Measurements from ENCODE around the gene CCL23.

Gene CCL23

DNA sequence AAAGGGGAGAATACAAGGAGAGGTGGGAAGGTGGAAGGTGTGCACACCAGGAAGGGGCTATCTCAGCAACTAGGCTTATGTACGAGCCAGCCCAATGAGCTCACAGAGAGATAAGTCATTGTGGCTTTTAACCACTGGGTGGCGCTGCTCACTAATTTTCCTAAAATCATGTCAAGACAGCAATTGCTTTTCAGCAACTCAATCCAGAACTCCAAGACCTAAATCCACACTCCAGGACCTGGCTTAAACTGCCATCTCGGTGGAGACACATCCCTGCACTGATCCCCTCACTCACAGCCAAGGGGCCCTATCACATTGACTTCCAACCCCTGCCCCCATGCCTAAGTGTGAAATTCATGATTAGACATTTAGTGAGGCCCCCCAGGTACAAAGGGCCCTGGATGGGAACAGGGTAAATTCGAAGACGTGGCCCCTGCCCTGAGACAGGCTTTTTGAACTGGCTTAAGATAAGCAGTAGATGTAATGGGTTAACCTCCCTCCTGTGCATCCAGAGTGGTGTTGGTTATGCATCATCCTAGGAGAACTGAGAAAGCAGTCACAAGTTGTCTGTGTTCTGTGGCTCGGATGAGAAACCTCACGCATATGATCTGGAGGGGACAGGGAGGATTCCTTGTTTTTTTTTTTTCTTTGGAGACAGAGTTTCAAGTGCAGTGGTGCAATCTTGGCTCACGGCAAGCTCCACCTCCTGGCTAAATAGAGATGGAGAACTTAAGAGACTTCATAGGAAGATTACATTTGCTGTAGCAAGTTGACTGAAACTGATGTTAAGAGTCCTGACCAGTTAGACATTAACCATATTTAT is 48.0 kb downstream of the CCL23 start:
- peak; percentile 74 for DNase-seq (ENCODE audit: low read depth)

DNA sequence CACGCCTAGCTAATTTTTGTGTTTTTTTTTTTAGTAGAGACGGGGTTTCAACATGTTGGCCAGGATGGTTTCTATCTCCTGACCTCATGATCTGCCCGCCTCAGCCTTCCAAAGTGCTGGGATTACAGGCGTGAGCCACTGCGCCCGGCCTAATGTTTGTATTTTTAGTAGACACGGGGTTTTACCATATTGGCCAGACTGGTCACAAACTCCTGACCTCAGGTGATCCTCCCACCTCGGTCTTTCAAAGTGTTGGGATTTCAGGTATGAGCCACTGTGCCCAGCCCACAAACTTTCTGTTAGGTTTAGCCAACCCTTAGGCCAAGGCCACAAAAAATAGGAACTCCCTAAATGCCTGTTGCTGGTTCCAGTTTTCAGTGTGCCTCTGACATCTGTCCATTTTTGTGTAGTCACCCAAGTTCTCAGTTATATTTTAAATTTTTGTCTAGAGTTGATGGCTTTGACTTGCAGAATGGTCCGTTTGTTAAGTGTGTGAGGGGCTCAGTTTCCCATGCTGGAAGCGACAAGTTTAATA is 49.2 kb downstream of the CCL23 start:
- DNase-seq (ENCODE audit: low read depth): no peak

DNA sequence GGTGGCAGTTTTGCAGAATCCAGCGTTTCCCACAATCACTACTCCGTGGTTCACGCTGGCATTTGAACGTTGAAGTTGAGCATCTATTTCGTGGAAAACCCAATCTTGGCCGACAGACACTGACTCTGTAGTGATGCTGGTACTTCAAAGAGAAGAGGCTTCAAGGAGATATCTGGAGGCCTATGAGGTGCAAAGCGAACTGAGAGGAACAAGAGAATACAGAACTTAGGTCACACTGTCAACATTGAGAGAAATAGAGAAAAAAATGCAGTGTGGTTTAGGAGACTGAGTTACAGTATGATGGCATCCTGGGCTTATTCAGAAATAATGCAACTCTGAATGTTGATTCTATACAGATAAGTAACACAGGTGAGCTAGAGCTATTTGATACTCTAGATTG is 52.5 kb downstream of the CCL23 start:
- no peak for DNase-seq (ENCODE audit: low read depth)

DNA sequence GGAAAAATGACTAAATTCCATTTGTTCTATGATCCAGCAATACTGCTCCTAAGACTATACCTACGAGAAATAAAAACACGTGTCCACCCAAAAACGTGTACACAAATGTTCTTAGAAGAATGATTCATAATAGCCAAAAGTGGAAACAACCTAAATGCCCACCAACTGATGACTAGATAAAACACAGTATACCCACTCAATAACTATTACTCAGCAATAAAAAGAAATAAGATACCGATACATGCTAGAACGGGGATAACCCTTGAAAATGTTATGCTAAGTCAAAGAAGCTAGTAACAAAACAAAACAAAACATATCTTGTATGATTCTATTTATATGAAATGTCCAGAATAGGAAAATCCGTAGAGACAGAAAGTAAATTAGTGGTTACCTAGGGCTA is 54.1 kb downstream of the CCL23 start:
- no peak for DNase-seq (ENCODE audit: low read depth)

Measured in EH (cell line).